Neural cell (in vitro differentiated cells): Measurements from ENCODE around the gene ACOXL.

Source experiments
- TAF1 ChIP-seq: IDR thresholded peaks from 2 replicates; pipeline ENCODE4 v1.6.1; 2012; ENCODE audit warnings: low read depth
- TF ChIP-seq, protein P1 (sequence below): fragments of 450-650 bp; IDR thresholded peaks from 2 replicates; pipeline ENCODE4 v1.5.1; 2014; ENCODE audit warnings: antibody characterized with exemption, mild to moderate bottlenecking, moderate library complexity; ENCODE audit not compliant: poor library complexity, severe bottlenecking

DNA sequence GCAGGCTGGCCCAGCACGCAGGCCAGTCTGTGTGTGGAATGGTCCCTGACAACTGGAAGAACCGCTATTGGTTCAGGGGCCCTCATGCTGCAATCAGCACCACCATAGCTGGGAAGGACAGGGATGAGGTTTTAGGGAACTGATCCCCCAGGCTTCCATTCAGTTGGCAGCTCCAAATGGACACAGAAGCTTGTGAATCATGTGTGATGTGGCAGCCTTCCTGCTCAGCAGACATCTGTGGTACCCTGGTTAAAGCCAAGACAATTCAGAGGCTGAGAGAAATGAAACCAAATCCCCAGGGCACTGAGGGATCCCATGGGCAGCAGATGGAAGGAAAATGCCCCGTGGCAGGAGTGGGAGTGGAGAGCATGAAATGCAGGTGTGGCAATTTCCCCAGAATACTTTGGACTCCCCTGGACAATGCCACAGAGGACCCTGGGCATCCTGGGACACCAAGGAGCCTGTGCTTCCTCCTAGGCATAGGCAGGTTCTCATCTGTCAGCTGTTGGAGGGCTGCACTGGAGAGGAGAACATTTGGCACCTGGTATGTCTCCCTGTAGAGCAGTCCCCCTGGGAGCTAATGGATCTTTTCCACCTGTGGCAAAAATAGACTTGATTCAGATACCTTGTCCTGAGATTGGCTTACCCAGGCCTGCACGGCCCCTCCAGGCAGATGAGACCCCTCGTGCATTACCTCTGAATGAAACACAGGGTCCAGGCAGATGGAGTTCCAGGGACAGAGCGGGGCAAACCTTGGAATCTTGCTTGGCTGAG is 226.2 kb downstream of the ACOXL start:
- no peak for TF ChIP-seq TAF1
- TF ChIP-seq, protein P1, sequence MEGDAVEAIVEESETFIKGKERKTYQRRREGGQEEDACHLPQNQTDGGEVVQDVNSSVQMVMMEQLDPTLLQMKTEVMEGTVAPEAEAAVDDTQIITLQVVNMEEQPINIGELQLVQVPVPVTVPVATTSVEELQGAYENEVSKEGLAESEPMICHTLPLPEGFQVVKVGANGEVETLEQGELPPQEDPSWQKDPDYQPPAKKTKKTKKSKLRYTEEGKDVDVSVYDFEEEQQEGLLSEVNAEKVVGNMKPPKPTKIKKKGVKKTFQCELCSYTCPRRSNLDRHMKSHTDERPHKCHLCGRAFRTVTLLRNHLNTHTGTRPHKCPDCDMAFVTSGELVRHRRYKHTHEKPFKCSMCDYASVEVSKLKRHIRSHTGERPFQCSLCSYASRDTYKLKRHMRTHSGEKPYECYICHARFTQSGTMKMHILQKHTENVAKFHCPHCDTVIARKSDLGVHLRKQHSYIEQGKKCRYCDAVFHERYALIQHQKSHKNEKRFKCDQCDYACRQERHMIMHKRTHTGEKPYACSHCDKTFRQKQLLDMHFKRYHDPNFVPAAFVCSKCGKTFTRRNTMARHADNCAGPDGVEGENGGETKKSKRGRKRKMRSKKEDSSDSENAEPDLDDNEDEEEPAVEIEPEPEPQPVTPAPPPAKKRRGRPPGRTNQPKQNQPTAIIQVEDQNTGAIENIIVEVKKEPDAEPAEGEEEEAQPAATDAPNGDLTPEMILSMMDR, result no peak
